Fibroblast of gingiva (primary cell): ENCODE results near the gene GAL.

Experiments used
- DNase-seq: peaks from one replicate; pipeline ENCODE4 v3.0.0-alpha.2; 2011; ENCODE audit warnings: low read depth

Gene GAL

DNA sequence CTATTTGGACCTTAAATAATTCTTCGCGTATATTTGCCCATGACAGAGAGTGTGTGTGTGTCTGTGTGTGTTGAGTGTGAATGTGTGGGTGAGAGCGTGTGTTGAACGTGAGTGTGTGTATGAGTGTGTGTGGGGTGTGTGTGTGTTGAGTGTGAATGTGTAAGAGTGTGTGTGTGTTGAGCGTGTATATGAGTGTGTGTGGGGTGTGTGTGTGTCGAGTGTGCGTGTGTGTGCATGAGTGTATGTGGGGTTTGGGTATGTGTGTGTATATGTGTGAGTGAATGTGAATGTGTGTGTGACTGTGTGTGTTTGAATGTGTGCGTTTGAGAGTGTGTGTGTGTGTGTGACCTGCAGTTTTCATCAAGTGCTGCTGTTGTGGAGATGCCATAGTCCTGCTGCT is 26.8 kb downstream of the GAL start:
- no peak for DNase-seq

DNA sequence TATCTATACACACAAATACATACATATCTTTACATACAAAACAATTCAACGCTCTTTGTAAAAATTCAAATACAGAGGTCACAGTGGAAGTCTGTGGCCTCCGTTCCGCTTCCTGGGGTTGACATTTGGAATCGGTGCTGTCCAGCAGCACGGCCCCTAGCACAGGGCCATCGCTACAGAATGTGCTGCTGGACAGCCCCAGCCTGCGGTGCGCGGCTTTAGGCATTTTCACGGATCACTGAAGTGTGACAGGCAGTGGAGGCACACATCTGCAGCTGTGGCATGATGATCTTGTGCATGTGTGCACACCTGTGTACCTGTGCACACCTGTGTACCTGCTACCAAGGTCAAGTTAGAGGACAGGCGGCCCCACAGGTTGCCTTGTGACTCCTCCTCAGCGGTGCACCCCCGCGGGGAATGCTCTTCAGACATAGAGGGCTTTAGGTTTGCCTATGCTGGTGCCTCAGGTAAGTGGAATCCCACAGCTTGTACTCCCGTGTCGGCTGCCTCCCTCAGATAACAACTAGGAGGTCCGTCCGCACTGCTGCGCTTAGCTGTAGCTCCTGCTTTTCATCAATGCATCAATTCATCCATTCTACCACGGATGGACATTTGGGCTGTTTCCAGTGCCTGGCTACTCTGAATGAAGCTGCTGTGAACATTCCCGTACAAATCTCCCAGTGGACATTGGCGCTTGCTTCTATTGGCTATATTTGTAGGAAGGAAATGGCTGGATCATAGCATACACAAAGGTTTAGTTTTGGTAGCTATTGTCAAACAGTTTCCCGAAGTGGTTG is 29.9 kb downstream of the GAL start:
- no peak for DNase-seq

DNA sequence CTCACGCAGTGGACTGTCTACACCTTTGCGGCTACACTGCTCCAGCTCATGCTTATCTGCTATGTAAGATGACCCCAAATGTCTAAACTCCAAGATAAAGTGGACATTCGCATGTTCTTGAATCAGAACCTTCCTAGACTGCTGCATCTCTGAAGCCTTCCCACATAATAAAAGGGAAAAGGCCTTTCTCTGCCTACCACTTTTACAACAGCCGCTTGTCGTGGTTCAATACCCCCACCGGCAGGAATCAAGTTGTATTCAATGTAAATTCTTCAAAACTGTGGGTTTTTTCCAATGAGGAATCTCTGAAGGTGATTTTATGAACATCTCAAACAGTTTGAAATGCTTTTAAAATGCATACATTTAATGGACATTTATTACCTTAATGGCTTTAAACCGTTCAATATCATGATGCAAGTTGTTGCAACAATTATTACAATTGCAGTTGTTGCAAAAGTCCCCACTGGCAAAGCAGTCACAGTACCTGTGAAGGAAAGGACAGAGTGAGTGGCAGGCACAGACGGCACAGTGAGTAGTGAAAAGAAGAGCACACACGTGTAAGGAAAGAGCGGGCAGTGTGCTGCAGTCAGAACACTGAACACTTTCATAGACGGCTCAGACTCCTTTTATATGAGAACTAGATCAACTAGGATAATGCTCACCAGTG is 31.2 kb downstream of the GAL start:
- no peak for DNase-seq

GRCh38 chr11:68721075-68721474 is 36.7 kb downstream of the GAL start:
- DNase-seq: no peak

- DNase-seq: no peak
These were observed 37.8 kb downstream of the GAL start for GRCh38 chr11:68722143-68722542.

DNA sequence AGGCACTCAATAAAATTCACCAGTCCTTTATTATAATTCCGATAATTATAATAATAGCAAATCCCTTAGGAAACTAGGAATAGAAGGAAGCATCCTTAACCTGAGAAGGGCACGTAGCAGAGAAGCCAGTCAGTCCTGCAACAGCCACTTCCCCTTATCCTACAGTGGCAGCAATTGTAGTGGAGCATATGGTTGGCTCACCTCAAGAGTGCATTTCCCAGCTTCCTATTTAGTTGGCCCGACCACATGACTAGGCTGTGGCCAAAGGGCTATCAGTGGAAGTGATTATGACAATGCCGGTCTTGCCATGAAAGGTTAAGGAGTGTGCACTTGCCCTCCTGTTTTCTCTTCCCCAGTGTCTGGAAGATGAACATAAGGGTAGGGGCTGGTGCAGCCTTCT is 39.9 kb downstream of the GAL start:
- DNase-seq: no peak

GRCh38 chr11:68727783-68728182 is 43.4 kb downstream of the GAL start:
- peak; percentile 18 for DNase-seq

- DNase-seq: no peak
These were observed 49.8 kb downstream of the GAL start for GRCh38 chr11:68734111-68734510.

DNA sequence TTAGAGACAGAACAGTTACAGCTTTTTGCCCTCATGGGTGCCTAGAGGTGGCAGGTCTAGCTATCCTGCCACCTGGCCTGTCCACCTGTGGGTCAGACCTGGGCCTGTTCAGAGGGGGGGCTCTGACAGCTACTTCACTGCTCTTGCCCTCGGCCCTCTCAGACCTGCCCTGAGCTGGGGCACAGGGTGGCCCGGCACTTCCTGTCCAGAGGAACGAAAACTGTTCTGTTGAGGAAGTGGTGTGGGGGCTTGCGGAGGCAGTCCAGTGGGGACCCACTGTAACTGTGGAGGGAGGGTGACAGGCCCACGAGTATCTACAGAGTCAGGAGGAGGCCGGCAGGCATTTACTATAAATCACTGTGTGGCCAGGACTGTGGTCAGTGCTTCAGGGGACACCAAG is 50.8 kb downstream of the GAL start:
- DNase-seq: no peak

GRCh38 chr11:68735646-68736045 is 51.3 kb downstream of the GAL start:
- DNase-seq: no peak
